ENCODE results near the gene OR2T35.

OR2T35 gene

DNA sequence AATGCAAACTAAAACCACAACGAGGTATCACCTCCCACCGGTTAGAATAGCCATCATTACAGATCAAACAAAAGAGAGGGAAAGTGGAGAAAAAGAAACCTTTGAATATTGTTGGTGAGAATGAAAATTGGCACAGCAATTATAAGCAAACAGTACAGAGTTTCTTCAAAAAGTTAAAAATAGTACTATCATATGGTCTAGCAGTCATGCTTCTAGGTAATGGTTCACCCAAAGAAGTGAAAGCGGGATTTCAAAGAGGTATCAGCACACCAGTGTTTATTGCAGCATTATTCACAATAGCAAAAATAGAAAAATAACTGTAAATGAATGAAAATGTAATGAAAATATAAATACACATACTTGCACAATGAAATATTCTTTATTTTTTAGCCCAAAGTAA lies 55.7 kb downstream of the OR2T35 start:
- no peak overlapping the region for H3K4me3 ChIP-seq (ENCODE audit: low read depth, low read length)
- TF ChIP-seq, protein P1, sequence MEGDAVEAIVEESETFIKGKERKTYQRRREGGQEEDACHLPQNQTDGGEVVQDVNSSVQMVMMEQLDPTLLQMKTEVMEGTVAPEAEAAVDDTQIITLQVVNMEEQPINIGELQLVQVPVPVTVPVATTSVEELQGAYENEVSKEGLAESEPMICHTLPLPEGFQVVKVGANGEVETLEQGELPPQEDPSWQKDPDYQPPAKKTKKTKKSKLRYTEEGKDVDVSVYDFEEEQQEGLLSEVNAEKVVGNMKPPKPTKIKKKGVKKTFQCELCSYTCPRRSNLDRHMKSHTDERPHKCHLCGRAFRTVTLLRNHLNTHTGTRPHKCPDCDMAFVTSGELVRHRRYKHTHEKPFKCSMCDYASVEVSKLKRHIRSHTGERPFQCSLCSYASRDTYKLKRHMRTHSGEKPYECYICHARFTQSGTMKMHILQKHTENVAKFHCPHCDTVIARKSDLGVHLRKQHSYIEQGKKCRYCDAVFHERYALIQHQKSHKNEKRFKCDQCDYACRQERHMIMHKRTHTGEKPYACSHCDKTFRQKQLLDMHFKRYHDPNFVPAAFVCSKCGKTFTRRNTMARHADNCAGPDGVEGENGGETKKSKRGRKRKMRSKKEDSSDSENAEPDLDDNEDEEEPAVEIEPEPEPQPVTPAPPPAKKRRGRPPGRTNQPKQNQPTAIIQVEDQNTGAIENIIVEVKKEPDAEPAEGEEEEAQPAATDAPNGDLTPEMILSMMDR (IDR thresholded peaks at IDR 0.05; ENCODE audit: control insufficient read depth, extremely low read depth, insufficient read depth): no peak
- DNase-seq (ENCODE audit: low read depth): no peak

All from LNCaP clone FGC (cell line).